ENCODE results near the gene ABCA2.

DNA sequence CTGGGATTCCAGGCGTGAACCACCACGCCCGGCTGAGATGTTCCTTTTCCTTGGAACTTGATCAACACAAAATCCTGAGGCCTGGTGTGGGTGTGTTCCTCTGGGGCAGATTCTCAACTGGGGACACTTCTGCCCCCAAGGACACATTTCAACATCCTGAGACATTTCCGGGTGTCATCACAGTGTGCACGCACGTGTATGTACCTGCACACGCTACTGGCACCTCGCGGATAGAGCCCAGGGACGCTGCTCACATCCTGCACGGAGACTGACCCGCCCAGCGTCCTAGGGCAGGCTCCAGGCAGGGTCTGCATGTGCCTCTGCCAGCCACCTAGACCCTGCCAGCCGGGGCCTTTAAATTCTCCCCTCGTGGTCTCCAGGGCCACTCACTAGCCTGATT lies 34.3 kb upstream of the ABCA2 start:
- TF ChIP-seq, protein P1, sequence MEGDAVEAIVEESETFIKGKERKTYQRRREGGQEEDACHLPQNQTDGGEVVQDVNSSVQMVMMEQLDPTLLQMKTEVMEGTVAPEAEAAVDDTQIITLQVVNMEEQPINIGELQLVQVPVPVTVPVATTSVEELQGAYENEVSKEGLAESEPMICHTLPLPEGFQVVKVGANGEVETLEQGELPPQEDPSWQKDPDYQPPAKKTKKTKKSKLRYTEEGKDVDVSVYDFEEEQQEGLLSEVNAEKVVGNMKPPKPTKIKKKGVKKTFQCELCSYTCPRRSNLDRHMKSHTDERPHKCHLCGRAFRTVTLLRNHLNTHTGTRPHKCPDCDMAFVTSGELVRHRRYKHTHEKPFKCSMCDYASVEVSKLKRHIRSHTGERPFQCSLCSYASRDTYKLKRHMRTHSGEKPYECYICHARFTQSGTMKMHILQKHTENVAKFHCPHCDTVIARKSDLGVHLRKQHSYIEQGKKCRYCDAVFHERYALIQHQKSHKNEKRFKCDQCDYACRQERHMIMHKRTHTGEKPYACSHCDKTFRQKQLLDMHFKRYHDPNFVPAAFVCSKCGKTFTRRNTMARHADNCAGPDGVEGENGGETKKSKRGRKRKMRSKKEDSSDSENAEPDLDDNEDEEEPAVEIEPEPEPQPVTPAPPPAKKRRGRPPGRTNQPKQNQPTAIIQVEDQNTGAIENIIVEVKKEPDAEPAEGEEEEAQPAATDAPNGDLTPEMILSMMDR (IDR thresholded peaks at IDR 0.05), result no peak
- no peak for TF ChIP-seq POLR2A (IDR thresholded peaks at IDR 0.05)
